Skeletal muscle satellite cell (primary cell): ENCODE measurements around the gene TAS2R50. TPM values are rescaled to one million over a fixed set of nuclear protein-coding genes. Genes with fewer than 3 reads are reported as not detected.
"Not testable (repeated sequence)": the region's sequence is repeated elsewhere in the genome, so short reads cannot be mapped to it uniquely, and the experiment has no call there.

Experiments
- H3K27me3 ChIP-seq: 2 replicates; pipeline ENCODE4 v1.7.0; 2013; ENCODE audit warnings: low read length; ENCODE audit not compliant: control insufficient read depth, insufficient read depth
- H3K36me3 ChIP-seq: 2 replicates; pipeline ENCODE4 v1.7.0; 2013; ENCODE audit warnings: mild to moderate bottlenecking, control low read depth, low read length; ENCODE audit not compliant: insufficient read depth
- H3K4me1 ChIP-seq: 2 replicates; pipeline ENCODE4 v1.7.0; 2013; ENCODE audit warnings: low read length; ENCODE audit not compliant: control insufficient read depth, insufficient read depth
- H3K4me2 ChIP-seq: 2 replicates; pipeline ENCODE4 v1.7.0; 2013; ENCODE audit warnings: mild to moderate bottlenecking, low read length
- H3K4me3 ChIP-seq: 2 replicates; pipeline ENCODE4 v1.7.0; 2013; ENCODE audit warnings: low read length
- H3K9ac ChIP-seq: 2 replicates; pipeline ENCODE4 v1.7.0; 2013; ENCODE audit warnings: mild to moderate bottlenecking, low read depth, low read length, moderate library complexity
- H3K9me3 ChIP-seq: replicated peaks from 2 replicates; pipeline ENCODE4 v1.7.0; 2013; ENCODE audit warnings: mild to moderate bottlenecking, control low read depth, low read length
- total RNA-seq: library from RNA; depleted of rRNA; stranded (reverse); fragments of >200 nt; gene quantifications from 2 replicates; pipeline ENCODE4 v1.2.3, GENCODE V29; 2012; rRNA removed

TAS2R50 gene, protein sequence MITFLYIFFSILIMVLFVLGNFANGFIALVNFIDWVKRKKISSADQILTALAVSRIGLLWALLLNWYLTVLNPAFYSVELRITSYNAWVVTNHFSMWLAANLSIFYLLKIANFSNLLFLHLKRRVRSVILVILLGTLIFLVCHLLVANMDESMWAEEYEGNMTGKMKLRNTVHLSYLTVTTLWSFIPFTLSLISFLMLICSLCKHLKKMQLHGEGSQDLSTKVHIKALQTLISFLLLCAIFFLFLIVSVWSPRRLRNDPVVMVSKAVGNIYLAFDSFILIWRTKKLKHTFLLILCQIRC
- total RNA-seq = 2.0 and 3.1 TPM in 2 replicates

DNA sequence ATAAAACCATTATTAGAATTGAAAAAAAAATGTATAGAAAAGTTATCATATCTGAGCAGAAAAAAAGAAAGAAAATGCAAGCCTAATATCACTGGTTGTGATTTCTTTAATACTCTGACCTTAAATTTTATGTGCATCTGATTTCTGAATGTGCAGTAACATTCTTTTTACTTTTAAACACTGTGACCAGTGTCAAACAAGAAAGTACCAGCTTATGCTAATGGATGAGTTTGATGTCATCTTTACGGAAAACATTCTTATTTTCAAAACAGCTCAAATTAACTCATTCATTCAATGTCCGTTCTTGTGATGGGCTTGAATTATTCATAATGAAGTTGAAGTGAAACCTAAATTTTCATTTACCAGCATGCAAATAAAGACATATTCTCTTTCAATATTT, at the start of gene TAS2R50:
Gene TAS2R50, minus strand, starts transcription at position 101 of the 400 bp plus-strand sequence. Its CDS starts 52 bp downstream, at position 49.
- Histone ChIP-seq H3K4me2 (no peak within 1 kb of the TSS), H3K9me3 (no peaks in the 10 kb centered on the region), H3K9ac (no peak within 1 kb of the TSS), H3K4me1 (no peaks in the 10 kb centered on the region), H3K27me3 (no peaks in the 10 kb centered on the region), H3K36me3 (no peaks in the 10 kb centered on the region), H3K4me3 (no peak within 1 kb of the TSS)

GRCh38 chr12:11033959-11034358, 47.2 kb upstream of the TAS2R50 start:
- H3K36me3 ChIP-seq, H3K27me3 ChIP-seq, H3K4me2 ChIP-seq, H3K4me3 ChIP-seq, H3K9ac ChIP-seq, H3K9me3 ChIP-seq, H3K4me1 ChIP-seq: not testable (repeated sequence)

GRCh38 chr12:11031307-11031706, 44.6 kb upstream of the TAS2R50 start, which contains the start of gene TAS2R31:
Gene TAS2R31, minus strand, starts transcription at chr12:11031407. Its CDS starts 72 bp downstream, at chr12:11031335.
- H3K4me3 ChIP-seq = no peak within 1 kb of the TSS
- no peaks in the 10 kb centered on the region for H3K27me3 ChIP-seq
- no peaks in the 10 kb centered on the region for H3K36me3 ChIP-seq
- H3K9ac ChIP-seq = no peak within 1 kb of the TSS
- H3K4me2 ChIP-seq = no peak within 1 kb of the TSS
- H3K4me1 ChIP-seq = no peaks in the 10 kb centered on the region
- no peaks in the 10 kb centered on the region for H3K9me3 ChIP-seq

GRCh38 chr12:11026118-11026517, 39.4 kb upstream of the TAS2R50 start:
- Histone ChIP-seq H3K9ac (no peak overlapping the region), H3K4me2 (no peak overlapping the region), H3K4me1 (no peaks in the 10 kb centered on the region), H3K9me3 (no peaks in the 10 kb centered on the region), H3K36me3 (no peaks in the 10 kb centered on the region), H3K27me3 (no peaks in the 10 kb centered on the region), H3K4me3 (no peak overlapping the region)

- Histone ChIP-seq H3K4me1 (no peaks in the 10 kb centered on the region), H3K9ac (no peak overlapping the region), H3K27me3 (no peaks in the 10 kb centered on the region)
Measured at GRCh38 chr12:11023387-11023786, 36.7 kb upstream of the TAS2R50 start.

GRCh38 chr12:11022520-11022919, 35.8 kb upstream of the TAS2R50 start, which contains the start of gene TAS2R19:
Gene TAS2R19, minus strand, starts transcription at chr12:11022620. Its CDS starts 49 bp downstream, at chr12:11022571.
- Histone ChIP-seq H3K4me2 (no peak within 1 kb of the TSS), H3K27me3 (no peaks in the 10 kb centered on the region), H3K4me1 (no peaks in the 10 kb centered on the region), H3K9me3 (no peaks in the 10 kb centered on the region), H3K9ac (no peak within 1 kb of the TSS), H3K36me3 (no peaks in the 10 kb centered on the region), H3K4me3 (no peak within 1 kb of the TSS)

More at GRCh38 chr12:11023387-11023786, 36.7 kb upstream of the TAS2R50 start:
- Histone ChIP-seq H3K36me3 (no peaks in the 10 kb centered on the region), H3K4me2 (no peak overlapping the region), H3K9me3 (no peaks in the 10 kb centered on the region), H3K4me3 (no peak overlapping the region)

DNA sequence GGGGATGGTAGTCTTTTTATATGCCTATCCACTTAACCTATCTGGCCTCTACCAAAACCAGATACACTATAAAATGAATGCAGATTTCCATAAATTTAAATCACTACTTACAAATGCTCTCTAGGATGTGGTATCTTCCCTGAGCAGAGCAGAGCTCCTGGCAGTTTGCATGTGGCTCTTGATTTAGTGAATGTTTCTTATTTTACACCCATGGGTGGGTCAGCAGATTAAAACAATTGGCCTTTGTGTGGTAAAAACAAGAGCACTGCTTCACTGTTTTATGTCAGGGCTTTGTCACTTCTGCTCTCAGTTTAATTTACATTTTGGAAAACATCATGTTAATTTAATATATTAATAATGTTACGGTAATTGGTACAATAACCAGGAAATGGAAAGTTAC, 30.2 kb upstream of the TAS2R50 start:
- Histone ChIP-seq H3K27me3 (no peaks in the 10 kb centered on the region), H3K9me3 (no peaks in the 10 kb centered on the region), H3K4me1 (no peaks in the 10 kb centered on the region), H3K36me3 (no peaks in the 10 kb centered on the region), H3K4me2 (no peak overlapping the region), H3K4me3 (no peak overlapping the region), H3K9ac (no peak overlapping the region)

DNA sequence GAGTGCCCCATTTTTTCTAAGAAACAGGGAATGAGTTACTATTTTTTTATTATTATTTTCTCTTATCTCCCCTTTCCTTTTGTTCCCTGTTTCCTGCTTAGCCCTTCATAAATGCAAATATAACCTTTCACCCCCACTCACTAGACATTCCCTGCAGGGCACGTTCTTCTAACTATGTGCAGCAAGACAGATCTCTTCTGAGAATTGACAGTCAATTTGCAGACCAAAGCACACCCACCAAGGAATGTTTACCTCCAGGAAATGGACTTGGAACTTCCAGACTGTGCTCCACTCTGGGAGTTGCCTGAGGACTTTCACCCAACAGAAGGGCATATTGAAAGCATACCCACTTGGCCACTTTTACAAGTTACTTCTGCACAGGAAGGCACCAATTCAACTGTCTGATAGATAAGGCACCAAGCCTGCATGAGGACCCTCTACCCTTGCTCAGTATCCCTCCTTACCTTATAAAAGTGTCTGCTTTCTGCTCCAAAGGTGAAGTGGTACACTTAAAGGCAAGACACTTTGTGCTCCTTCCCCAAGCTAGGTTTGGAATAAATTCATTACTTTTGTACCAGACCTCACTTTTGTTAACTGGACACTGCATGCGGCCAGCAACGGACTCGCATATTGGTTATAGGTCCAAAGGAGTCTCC, 29.2 kb upstream of the TAS2R50 start:
- H3K36me3 ChIP-seq = no peaks in the 10 kb centered on the region
- H3K4me2 ChIP-seq = no peak overlapping the region
- no peaks in the 10 kb centered on the region for H3K4me1 ChIP-seq
- H3K27me3 ChIP-seq = no peaks in the 10 kb centered on the region
- H3K9me3 ChIP-seq = no peaks in the 10 kb centered on the region
- no peak overlapping the region for H3K9ac ChIP-seq
- H3K4me3 ChIP-seq = no peak overlapping the region

- Histone ChIP-seq H3K4me2 (no peak overlapping the region), H3K27me3 (no peaks in the 10 kb centered on the region), H3K4me1 (no peaks in the 10 kb centered on the region), H3K4me3 (no peak overlapping the region), H3K9ac (no peak overlapping the region), H3K36me3 (no peaks in the 10 kb centered on the region), H3K9me3 (no peaks in the 10 kb centered on the region)
Measured at GRCh38 chr12:11014234-11014633, 27.5 kb upstream of the TAS2R50 start.

DNA sequence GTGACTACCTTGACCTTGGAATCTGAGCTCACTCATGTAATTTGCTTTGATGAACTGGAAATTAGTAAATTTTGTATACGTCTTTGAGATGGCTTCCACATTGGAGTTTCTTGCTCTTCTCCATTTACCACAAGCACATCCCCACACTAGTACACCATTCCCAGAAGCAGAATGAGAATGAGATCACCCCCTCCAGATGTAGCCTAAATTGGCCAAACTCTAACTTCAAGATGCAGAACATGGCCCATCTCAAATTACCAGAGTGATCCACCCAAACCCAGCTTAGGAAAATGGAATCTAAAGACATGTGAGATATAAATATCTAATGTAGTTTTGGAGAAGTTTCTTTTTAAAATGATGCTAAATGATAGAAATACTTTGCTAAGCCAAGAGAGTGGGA, 20.9 kb upstream of the TAS2R50 start:
- H3K36me3 ChIP-seq = no peaks in the 10 kb centered on the region
- H3K4me1 ChIP-seq = no peaks in the 10 kb centered on the region
- H3K27me3 ChIP-seq = no peaks in the 10 kb centered on the region
- H3K4me3 ChIP-seq = no peak overlapping the region
- no peaks in the 10 kb centered on the region for H3K9me3 ChIP-seq
- H3K9ac ChIP-seq = no peak overlapping the region
- no peak overlapping the region for H3K4me2 ChIP-seq

DNA sequence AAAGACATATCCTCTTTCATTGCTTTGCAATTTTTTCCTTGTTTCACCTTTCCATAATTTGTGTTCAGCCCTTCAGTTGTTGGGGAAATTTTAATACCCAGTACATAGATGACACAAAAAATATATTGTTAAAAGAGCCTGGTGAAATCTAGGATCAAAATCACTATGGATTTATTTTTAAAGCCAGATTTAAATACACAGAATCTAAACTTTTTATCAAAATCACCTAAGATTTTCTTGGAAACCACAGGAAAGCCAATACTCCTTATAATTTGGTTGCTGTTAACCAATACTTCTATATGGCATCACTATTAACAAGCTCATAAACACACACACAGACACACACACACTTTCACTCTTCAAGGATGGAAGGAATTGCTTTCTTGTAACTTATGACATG, 11.5 kb upstream of the TAS2R50 start, which contains the start of gene TAS2R20:
Gene TAS2R20, minus strand, starts transcription at position 101 of the 400 bp plus-strand sequence. CDS start 429 bp downstream, outside the sequence.
- no peaks in the 10 kb centered on the region for H3K4me1 ChIP-seq
- no peak within 1 kb of the TSS for H3K9ac ChIP-seq
- no peak within 1 kb of the TSS for H3K4me2 ChIP-seq
- H3K36me3 ChIP-seq = peaks cover 4% of the 10 kb centered on the region
- H3K27me3 ChIP-seq = no peaks in the 10 kb centered on the region
- no peak within 1 kb of the TSS for H3K4me3 ChIP-seq
- H3K9me3 ChIP-seq = no peaks in the 10 kb centered on the region
